ENCODE measurements around the gene TIMP2. TPM values are rescaled to one million over a fixed set of nuclear protein-coding genes. Genes with fewer than 3 reads are reported as not detected.
A peak's percentile ranks its signal among the peaks of the same experiment; 100 is the strongest.

Gene TIMP2
- total RNA-seq, 1 experiment from 2014 or later = 60.5 TPM

- Histone ChIP-seq H3K4me3 (ENCODE audit: low read depth, low read length, poor library complexity, severe bottlenecking) (no peak overlapping the region), H3K27ac (ENCODE audit: low read depth, low read length, poor library complexity, severe bottlenecking) (no peak overlapping the region), H3K36me3 (ENCODE audit: insufficient read depth, low read length, poor library complexity, severe bottlenecking) (no peaks in the 10 kb centered on the region), H3K9me3 (ENCODE audit: low read depth, low read length, poor library complexity, severe bottlenecking) (no peaks in the 10 kb centered on the region), H3K27me3 (replicated peaks; ENCODE audit: insufficient read depth, low read depth, low read length, poor library complexity) (no peaks in the 10 kb centered on the region), H3K4me1 (ENCODE audit: insufficient read depth, low read length, poor library complexity, severe bottlenecking) (peaks cover 19% of the 10 kb centered on the region)
- DNase-seq (ENCODE audit: low spot score) = no peak
- CTCF ChIA-PET = no interaction called here
- TF ChIP-seq CTCF (conservative IDR thresholded peaks at IDR 0.05; ENCODE audit: low read depth, low read length) = no peak
- TF ChIP-seq EZH2 (IDR thresholded peaks at IDR 0.05; ENCODE audit: borderline replicate concordance, low read depth, low read length, poor library complexity, severe bottlenecking) = no peak
- POLR2A ChIA-PET (ENCODE audit: low non-redundant PET) = no interaction called here
- no TSS peak for BruUV-seq (replicated peaks)
- intact Hi-C loops (cut with micrococcal nuclease; ENCODE audit: unreplicated experiment) = no loop called here
These were observed 5.0 kb upstream of the TIMP2 start for GRCh38 chr17:78929908-78930775.

- H3K9me3 ChIP-seq (ENCODE audit: low read depth, low read length, poor library complexity, severe bottlenecking) = no peaks in the 10 kb centered on the region
- H3K36me3 ChIP-seq (ENCODE audit: insufficient read depth, low read length, poor library complexity, severe bottlenecking) = no peaks in the 10 kb centered on the region
- no TSS peak for BruUV-seq (replicated peaks)
- intact Hi-C loops (cut with micrococcal nuclease; ENCODE audit: unreplicated experiment) = no loop called here
- peaks cover 16% of the 10 kb centered on the region for H3K4me1 ChIP-seq (ENCODE audit: insufficient read depth, low read length, poor library complexity, severe bottlenecking)
- peak; percentile 39 for DNase-seq (ENCODE audit: low spot score)
- H3K27ac ChIP-seq (ENCODE audit: low read depth, low read length, poor library complexity, severe bottlenecking) = peak overlapping the region; percentile 77
- POLR2A ChIA-PET (ENCODE audit: low non-redundant PET) = interaction anchor here (0.7 kb wide), 1 partner anchor 464 kb away, joined by 4 read pairs; no protein-coding TSS in a partner anchor
- H3K27me3 ChIP-seq (replicated peaks; ENCODE audit: insufficient read depth, low read depth, low read length, poor library complexity) = no peaks in the 10 kb centered on the region
- CTCF ChIA-PET = interaction anchor here (0.7 kb wide), 1 partner anchor 17 kb away, joined by 3 read pairs; no protein-coding TSS in a partner anchor
- peak overlapping the region; percentile 70 for H3K4me3 ChIP-seq (ENCODE audit: low read depth, low read length, poor library complexity, severe bottlenecking)
- TF ChIP-seq EZH2 (IDR thresholded peaks at IDR 0.05; ENCODE audit: borderline replicate concordance, low read depth, low read length, poor library complexity, severe bottlenecking) = no peak
- TF ChIP-seq CTCF (conservative IDR thresholded peaks at IDR 0.05; ENCODE audit: low read depth, low read length) = no peak
These were observed 722 bp upstream of the TIMP2 start for GRCh38 chr17:78925662-78926555.

GRCh38 chr17:78924481-78925151 is 571 bp downstream of the TIMP2 start:
- peak; percentile 26 for DNase-seq (ENCODE audit: low spot score)
- CTCF ChIA-PET = no interaction called here
- BruUV-seq (replicated peaks) = no TSS peak

More at GRCh38 chr17:78924481-78925151, 571 bp downstream of the TIMP2 start:
- Histone ChIP-seq H3K27me3 (replicated peaks; ENCODE audit: insufficient read depth, low read depth, low read length, poor library complexity) (no peaks in the 10 kb centered on the region), H3K4me3 (ENCODE audit: low read depth, low read length, poor library complexity, severe bottlenecking) (peak overlapping the region; percentile 70), H3K36me3 (ENCODE audit: insufficient read depth, low read length, poor library complexity, severe bottlenecking) (no peaks in the 10 kb centered on the region), H3K27ac (ENCODE audit: low read depth, low read length, poor library complexity, severe bottlenecking) (peak overlapping the region; percentile 30), H3K4me1 (ENCODE audit: insufficient read depth, low read length, poor library complexity, severe bottlenecking) (peaks cover 16% of the 10 kb centered on the region), H3K9me3 (ENCODE audit: low read depth, low read length, poor library complexity, severe bottlenecking) (no peaks in the 10 kb centered on the region)
- no peak for TF ChIP-seq EZH2 (IDR thresholded peaks at IDR 0.05; ENCODE audit: borderline replicate concordance, low read depth, low read length, poor library complexity, severe bottlenecking)
- no peak for TF ChIP-seq CTCF (conservative IDR thresholded peaks at IDR 0.05; ENCODE audit: low read depth, low read length)
- intact Hi-C loops (cut with micrococcal nuclease; ENCODE audit: unreplicated experiment) = no loop called here
- POLR2A ChIA-PET (ENCODE audit: low non-redundant PET) = no interaction called here

All from A673 (cell line).